ENCODE data around the gene STAM. TPM values are rescaled to one million over a fixed set of nuclear protein-coding genes. Genes with fewer than 3 reads are reported as not detected.

STAM gene
- total RNA-seq, 6 donors from 2014 or later = 18.9 to 85.1 (median 31.2) TPM

DNA sequence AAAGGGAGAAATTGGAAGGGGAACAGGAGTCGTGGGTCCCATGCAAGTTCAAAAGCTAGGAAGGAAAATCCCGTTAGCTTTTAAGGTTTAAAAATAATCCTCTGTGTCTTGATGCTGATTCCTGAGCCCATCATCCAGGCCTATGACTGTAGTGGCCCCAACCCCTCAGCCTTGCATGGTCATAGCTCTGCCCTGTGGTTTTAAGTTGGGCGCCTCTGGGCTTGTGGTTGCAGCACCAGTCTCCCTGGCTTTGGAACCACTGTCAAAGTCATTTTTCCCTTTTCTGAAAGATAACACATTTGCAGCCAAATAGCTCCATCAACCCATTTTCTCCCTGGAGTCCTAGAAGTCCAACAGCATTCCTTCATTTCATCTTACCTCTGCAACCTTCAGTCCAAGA, 121.7 kb downstream of the STAM start:
- TF ChIP-seq POLR2AphosphoS5 (IDR thresholded peaks at IDR 0.05) = no peak
- TF ChIP-seq, protein P1, sequence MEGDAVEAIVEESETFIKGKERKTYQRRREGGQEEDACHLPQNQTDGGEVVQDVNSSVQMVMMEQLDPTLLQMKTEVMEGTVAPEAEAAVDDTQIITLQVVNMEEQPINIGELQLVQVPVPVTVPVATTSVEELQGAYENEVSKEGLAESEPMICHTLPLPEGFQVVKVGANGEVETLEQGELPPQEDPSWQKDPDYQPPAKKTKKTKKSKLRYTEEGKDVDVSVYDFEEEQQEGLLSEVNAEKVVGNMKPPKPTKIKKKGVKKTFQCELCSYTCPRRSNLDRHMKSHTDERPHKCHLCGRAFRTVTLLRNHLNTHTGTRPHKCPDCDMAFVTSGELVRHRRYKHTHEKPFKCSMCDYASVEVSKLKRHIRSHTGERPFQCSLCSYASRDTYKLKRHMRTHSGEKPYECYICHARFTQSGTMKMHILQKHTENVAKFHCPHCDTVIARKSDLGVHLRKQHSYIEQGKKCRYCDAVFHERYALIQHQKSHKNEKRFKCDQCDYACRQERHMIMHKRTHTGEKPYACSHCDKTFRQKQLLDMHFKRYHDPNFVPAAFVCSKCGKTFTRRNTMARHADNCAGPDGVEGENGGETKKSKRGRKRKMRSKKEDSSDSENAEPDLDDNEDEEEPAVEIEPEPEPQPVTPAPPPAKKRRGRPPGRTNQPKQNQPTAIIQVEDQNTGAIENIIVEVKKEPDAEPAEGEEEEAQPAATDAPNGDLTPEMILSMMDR (IDR thresholded peaks at IDR 0.05) = no peak
- no peak for TF ChIP-seq POLR2A (IDR thresholded peaks at IDR 0.05)
- TF ChIP-seq EP300 (IDR thresholded peaks at IDR 0.05) = no peak
- H3K36me3 ChIP-seq = no peaks in the 10 kb centered on the region
- DNase-seq (no peak), ATAC-seq (ENCODE audit: low FRiP score in 2 of 2) (no peak)
- no peak overlapping the region for H3K4me3 ChIP-seq
- no peaks in the 10 kb centered on the region for H3K9me3 ChIP-seq
- H3K4me1 ChIP-seq = no peaks in the 10 kb centered on the region
- no peak overlapping the region for H3K27ac ChIP-seq
- no peaks in the 10 kb centered on the region for H3K27me3 ChIP-seq
- 69% methylated on average over 3 of the region's 3 CpGs for WGBS, 2 donors

Small RNA genes lying within 50 kb of the gene (small RNA-seq; reads per million reads assigned to genes)
- gene AC069542.2 = 0 reads per million in 4 donors

Other genes starting within 250 kb of the STAM start
- 10 to 100 TPM in 1 of 6 donors, 1 to 10 TPM in 5; 5.5 to 12.6 (median 7.0) TPM for gene ST8SIA6, start 189.6 kb upstream of the STAM start, total RNA-seq
- 10 to 100 TPM; 16.4 to 32.4 (median 25.8) TPM for gene HACD1, start 26.8 kb upstream of the STAM start, total RNA-seq
- gene TMEM236, start 108.0 kb downstream of the STAM start, total RNA-seq = 1 to 10 TPM in 5 of 6 donors, under 1 TPM in 1; 0.55 to 4.6 (median 1.6) TPM
- 100 to 1,000 TPM in 3 of 6 donors, 10 to 100 TPM in 3; 77.4 to 493 (median 121) TPM for gene MRC1, start 165.2 kb downstream of the STAM start, total RNA-seq